ENCODE measurements around the gene SYNJ2.
A peak's percentile ranks its signal among the peaks of the same experiment; 100 is the strongest.

SYNJ2 gene

GRCh38 chr6:158060455-158061360 is 79.0 kb downstream of the SYNJ2 start:
- Mint-ChIP-seq H3K36me3 (ENCODE audit: low read depth) (peaks cover 19% of the 10 kb centered on the region), H3K9me3 (no peaks in the 10 kb centered on the region), H3K27ac (peak overlapping the region; percentile 77), H3K4me3 (no peak overlapping the region), H3K4me1 (ENCODE audit: low read depth) (peaks cover 31% of the 10 kb centered on the region), H3K27me3 (ENCODE audit: low read depth) (no peaks in the 10 kb centered on the region)

GRCh38 chr6:158061361-158061708 is 79.7 kb downstream of the SYNJ2 start:
- Mint-ChIP-seq H3K27ac (no peak overlapping the region), H3K27me3 (ENCODE audit: low read depth) (no peaks in the 10 kb centered on the region), H3K4me1 (ENCODE audit: low read depth) (peaks cover 25% of the 10 kb centered on the region), H3K9me3 (no peaks in the 10 kb centered on the region), H3K36me3 (ENCODE audit: low read depth) (peaks cover 20% of the 10 kb centered on the region), H3K4me3 (no peak overlapping the region)

- Mint-ChIP-seq H3K36me3 (ENCODE audit: low read depth) (peaks cover 21% of the 10 kb centered on the region), H3K27me3 (ENCODE audit: low read depth) (no peaks in the 10 kb centered on the region), H3K4me1 (ENCODE audit: low read depth) (peaks cover 21% of the 10 kb centered on the region), H3K4me3 (no peak overlapping the region), H3K27ac (no peak overlapping the region), H3K9me3 (no peaks in the 10 kb centered on the region)
Observed at GRCh38 chr6:158061709-158062461, 80.2 kb downstream of the SYNJ2 start.

DNA sequence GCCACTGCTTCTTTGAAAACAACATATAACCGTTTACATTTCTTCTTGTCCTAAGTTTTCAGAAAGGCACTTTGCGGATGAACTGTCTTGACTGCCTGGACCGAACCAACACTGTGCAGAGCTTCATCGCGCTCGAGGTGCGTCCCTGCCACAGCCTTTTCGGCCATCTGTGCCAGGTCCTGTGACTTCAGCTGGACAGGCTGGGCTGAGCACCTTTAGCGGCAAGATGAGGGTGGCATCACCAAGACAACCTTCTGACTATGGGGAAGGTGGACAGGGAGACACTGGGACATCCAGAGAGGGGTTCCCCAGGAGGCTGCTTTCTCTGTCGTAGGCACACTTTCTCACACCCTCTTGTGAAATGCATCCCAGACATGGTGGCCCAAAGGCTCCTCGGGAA is 82.1 kb downstream of the SYNJ2 start:
- H3K9me3 Mint-ChIP-seq, result no peaks in the 10 kb centered on the region
- peaks cover 17% of the 10 kb centered on the region for H3K4me1 Mint-ChIP-seq (ENCODE audit: low read depth)
- H3K27ac Mint-ChIP-seq, result no peak overlapping the region
- H3K36me3 Mint-ChIP-seq (ENCODE audit: low read depth), result peaks cover 20% of the 10 kb centered on the region
- H3K27me3 Mint-ChIP-seq (ENCODE audit: low read depth), result no peaks in the 10 kb centered on the region
- H3K4me3 Mint-ChIP-seq, result no peak overlapping the region

- Mint-ChIP-seq H3K27ac (no peak overlapping the region), H3K27me3 (ENCODE audit: low read depth) (no peaks in the 10 kb centered on the region), H3K36me3 (ENCODE audit: low read depth) (peaks cover 23% of the 10 kb centered on the region), H3K4me1 (ENCODE audit: low read depth) (peaks cover 27% of the 10 kb centered on the region), H3K4me3 (no peak overlapping the region), H3K9me3 (no peaks in the 10 kb centered on the region)
Observed at GRCh38 chr6:158064725-158065251, 83.1 kb downstream of the SYNJ2 start.

DNA sequence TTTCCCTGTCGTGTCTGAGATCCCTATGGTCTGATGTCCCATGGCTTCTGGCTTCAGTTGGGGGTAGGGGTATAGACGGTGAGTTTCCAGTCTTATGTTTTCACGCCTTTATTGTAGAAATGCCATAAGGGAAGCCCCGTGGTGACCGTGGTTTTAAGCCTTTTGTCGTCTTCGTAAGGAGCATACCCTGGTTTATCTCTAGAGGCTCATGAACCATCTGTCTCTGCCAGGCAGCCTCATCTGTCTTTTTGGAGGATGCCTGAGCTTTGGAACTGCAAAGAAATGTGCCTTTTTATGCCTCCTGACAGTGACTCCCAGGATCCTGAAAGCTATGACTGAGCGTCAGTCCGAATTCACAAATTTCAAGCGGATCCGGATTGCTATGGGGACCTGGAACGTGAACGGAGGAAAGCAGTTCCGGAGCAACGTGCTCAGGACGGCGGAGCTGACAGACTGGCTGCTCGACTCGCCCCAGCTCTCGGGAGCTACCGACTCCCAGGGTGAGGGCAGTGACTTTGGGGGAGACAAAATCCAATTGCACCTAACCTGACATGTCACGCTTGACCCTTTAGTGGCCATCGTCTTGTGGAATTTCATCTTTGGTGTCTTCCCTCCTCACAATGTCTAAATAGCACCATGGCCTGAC is 84.6 kb downstream of the SYNJ2 start:
- H3K4me3 Mint-ChIP-seq, result no peak overlapping the region
- H3K27me3 Mint-ChIP-seq (ENCODE audit: low read depth), result no peaks in the 10 kb centered on the region
- H3K27ac Mint-ChIP-seq, result no peak overlapping the region
- H3K36me3 Mint-ChIP-seq (ENCODE audit: low read depth), result peaks cover 28% of the 10 kb centered on the region
- H3K4me1 Mint-ChIP-seq (ENCODE audit: low read depth), result peaks cover 22% of the 10 kb centered on the region
- H3K9me3 Mint-ChIP-seq, result no peaks in the 10 kb centered on the region

DNA sequence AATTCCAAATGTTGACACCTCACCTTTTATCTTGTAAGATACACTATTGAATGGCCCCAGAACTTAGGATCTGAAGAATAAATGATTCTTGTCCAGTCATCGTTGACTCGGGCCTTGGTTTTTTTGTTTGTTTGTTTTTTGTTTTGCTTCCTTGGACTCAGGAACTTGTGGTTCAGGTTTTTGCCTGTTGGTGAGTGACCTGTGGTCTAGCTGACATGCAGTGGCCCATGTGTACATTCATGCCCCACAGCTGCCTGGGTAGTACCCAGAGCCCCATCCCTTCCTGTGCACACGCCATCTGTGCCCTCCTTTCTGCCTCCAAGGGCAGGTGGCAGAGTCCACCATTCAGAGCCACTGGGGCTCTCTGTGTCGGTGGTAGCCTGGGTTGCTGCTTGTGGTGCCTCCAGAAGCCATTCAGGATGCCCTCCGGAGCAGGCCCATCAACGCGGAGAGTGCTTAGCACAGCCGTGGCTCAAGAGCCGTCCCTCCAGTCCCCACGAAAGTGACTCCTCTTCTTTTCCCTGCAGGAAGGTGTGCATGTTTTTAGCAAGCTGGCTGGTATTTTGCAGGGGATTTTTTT is 85.9 kb downstream of the SYNJ2 start:
- Mint-ChIP-seq H3K36me3 (ENCODE audit: low read depth) (peaks cover 34% of the 10 kb centered on the region), H3K9me3 (no peaks in the 10 kb centered on the region), H3K27ac (peak overlapping the region; percentile 9), H3K27me3 (ENCODE audit: low read depth) (no peaks in the 10 kb centered on the region), H3K4me3 (no peak overlapping the region), H3K4me1 (ENCODE audit: low read depth) (peaks cover 27% of the 10 kb centered on the region)

- H3K9me3 Mint-ChIP-seq, result no peaks in the 10 kb centered on the region
- H3K27me3 Mint-ChIP-seq (ENCODE audit: low read depth), result no peaks in the 10 kb centered on the region
- no peak overlapping the region for H3K4me3 Mint-ChIP-seq
- peaks cover 34% of the 10 kb centered on the region for H3K36me3 Mint-ChIP-seq (ENCODE audit: low read depth)
- H3K4me1 Mint-ChIP-seq (ENCODE audit: low read depth), result peaks cover 27% of the 10 kb centered on the region
- peak overlapping the region; percentile 64 for H3K27ac Mint-ChIP-seq
Observed at GRCh38 chr6:158068156-158068892, 86.7 kb downstream of the SYNJ2 start.

DNA sequence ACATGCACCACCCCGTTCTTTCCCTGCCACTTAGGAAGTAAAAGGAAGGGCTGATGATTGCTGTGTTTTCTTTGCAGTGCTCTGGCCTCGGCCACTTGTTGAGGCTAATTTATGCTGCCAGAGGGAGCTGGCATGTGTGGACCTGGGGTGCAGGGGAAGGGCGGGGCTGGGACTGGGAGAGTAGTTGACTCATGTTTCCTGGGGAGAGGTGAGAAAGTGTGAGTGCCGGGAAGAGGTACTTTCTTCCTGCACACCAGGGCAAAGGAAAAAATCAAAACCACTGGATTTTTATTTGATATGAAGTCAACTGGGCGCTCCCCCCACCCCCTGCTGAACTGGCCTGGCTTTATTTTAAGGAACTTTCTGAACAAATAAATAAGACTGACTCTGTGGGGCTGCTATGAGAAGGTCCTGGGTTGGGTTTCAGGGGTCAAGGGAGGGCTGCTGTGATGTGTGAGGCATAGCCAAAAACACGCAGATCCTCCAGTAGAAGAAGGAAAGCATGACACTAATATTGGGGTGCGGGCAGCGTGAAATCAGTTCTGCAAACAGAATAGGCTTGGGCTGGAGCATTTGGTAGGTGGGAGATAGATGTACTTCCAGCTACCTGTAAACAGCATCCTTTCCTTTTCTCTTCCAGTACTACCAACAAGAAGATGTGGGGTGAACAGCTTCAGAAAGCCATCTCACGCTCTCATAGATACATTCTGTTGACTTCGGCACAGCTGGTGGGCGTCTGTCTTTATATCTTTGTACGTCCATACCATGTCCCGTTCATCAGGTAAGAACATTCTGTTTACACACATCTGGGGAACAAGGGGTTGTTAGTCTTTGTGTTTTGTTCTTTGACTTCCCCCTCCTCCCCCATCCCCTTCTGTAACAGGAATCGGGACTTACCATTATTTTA is 87.5 kb downstream of the SYNJ2 start:
- Mint-ChIP-seq H3K36me3 (ENCODE audit: low read depth) (peaks cover 32% of the 10 kb centered on the region), H3K4me1 (ENCODE audit: low read depth) (peaks cover 27% of the 10 kb centered on the region), H3K27ac (peak overlapping the region; percentile 64), H3K27me3 (ENCODE audit: low read depth) (no peaks in the 10 kb centered on the region), H3K4me3 (peak overlapping the region; percentile 12), H3K9me3 (no peaks in the 10 kb centered on the region)

DNA sequence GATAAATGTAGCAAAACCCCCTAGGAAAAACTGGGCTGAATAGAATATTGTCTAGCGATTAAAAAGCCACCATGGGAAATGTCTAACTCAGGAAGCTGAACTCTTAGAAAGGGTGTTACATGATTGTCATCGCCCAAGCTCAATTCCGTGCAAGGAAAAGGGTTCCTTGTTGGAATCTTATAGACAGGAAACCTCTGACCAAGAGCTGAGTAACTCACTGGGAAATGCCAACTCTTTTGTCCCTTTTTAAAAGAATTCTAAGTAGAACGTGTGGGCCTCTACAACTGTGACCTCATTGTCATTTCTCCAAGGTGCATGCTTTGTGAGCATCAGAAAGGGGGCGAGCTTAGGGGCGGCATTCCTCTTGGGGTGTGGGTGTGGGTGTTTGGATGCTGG is 88.1 kb downstream of the SYNJ2 start:
- no peak overlapping the region for H3K27ac Mint-ChIP-seq
- H3K4me1 Mint-ChIP-seq (ENCODE audit: low read depth), result peaks cover 27% of the 10 kb centered on the region
- H3K9me3 Mint-ChIP-seq, result no peaks in the 10 kb centered on the region
- no peaks in the 10 kb centered on the region for H3K27me3 Mint-ChIP-seq (ENCODE audit: low read depth)
- peaks cover 35% of the 10 kb centered on the region for H3K36me3 Mint-ChIP-seq (ENCODE audit: low read depth)
- H3K4me3 Mint-ChIP-seq, result no peak overlapping the region

DNA sequence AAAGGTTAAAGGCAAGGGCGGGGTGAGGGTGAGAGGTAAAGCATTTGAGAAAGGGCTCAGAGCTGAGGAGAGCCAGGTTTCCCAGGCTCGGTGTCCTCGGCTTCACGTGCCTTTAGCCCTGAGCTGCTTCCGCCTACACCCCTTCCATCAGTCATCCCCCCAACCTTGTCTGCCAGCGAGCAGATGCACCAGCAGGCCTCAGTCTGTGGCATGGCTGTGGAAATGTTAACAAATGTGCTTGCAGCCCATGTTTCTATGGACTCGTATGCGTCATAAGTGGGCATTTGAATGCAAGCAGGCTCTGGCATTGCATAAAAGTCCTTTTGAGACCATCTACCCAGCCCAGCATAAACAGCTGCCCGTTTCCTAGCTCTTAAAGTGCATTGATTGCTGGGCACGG is 88.8 kb downstream of the SYNJ2 start:
- Mint-ChIP-seq H3K4me3 (no peak overlapping the region), H3K27ac (no peak overlapping the region), H3K27me3 (ENCODE audit: low read depth) (no peaks in the 10 kb centered on the region), H3K36me3 (ENCODE audit: low read depth) (peaks cover 36% of the 10 kb centered on the region), H3K4me1 (ENCODE audit: low read depth) (peaks cover 26% of the 10 kb centered on the region), H3K9me3 (no peaks in the 10 kb centered on the region)

- H3K27ac Mint-ChIP-seq, result no peak overlapping the region
- H3K27me3 Mint-ChIP-seq (ENCODE audit: low read depth), result no peaks in the 10 kb centered on the region
- no peaks in the 10 kb centered on the region for H3K9me3 Mint-ChIP-seq
- H3K4me3 Mint-ChIP-seq, result no peak overlapping the region
- H3K4me1 Mint-ChIP-seq (ENCODE audit: low read depth), result peaks cover 25% of the 10 kb centered on the region
- peaks cover 41% of the 10 kb centered on the region for H3K36me3 Mint-ChIP-seq (ENCODE audit: low read depth)
Observed at GRCh38 chr6:158071121-158072082, 89.7 kb downstream of the SYNJ2 start.
